Measurements from ENCODE around the gene PJA1. TPM values are rescaled to one million over a fixed set of nuclear protein-coding genes. Genes with fewer than 3 reads are reported as not detected.

The PJA1 gene
- total and polyA plus RNA-seq, 2 experiments from 2014 or later = 49.1 to 57.0 TPM

DNA sequence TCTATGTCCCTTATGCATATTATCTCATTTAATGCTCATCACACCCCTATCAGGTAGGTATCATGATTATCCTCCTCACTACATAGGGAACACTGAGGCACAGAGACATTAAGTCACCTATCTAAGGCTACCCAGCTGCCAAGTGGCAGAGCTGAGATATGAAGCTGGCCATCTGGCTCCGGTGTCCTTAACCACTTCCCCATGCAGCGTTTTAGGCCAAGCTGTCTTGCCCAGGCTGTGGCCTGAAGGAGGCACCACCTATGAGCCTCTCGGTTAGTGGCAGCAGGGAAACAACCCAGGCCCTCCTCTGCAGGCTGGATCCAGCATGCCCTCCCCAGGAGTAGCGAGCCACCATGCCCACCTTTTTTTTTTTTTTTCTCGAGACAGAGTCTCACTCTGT is 16.3 kb downstream of the PJA1 start:
- Histone ChIP-seq H3K4me1 (ENCODE audit: insufficient read depth) (no peaks in the 10 kb centered on the region), H2AFZ (no peak overlapping the region), H3K27me3 (no peaks in the 10 kb centered on the region), H3K36me3 (replicated peaks; ENCODE audit: insufficient read depth, low read depth) (no peaks in the 10 kb centered on the region), H3K27ac (no peak overlapping the region), H4K20me1 (ENCODE audit: insufficient read depth, poor library complexity, severe bottlenecking) (no peaks in the 10 kb centered on the region), H3K4me3 (no peak overlapping the region), H3K9me3 (ENCODE audit: low read depth) (no peaks in the 10 kb centered on the region), H3K9me2 (replicated peaks; ENCODE audit: insufficient read depth) (no peaks in the 10 kb centered on the region), H3K4me2 (no peak overlapping the region), H3K79me2 (no peaks in the 10 kb centered on the region)
- 80% methylated on average over 5 of the region's 5 CpGs for WGBS (ENCODE audit: low lambda C conversion rate, missing lambda C conversion rate)
- no peak for DNase-seq (ENCODE audit: low spot score)
- TF ChIP-seq EZH2phosphoT487 (IDR thresholded peaks at IDR 0.05; ENCODE audit: low read depth, severe bottlenecking, unreplicated experiment) (no peak), EZH2 (IDR thresholded peaks at IDR 0.05; ENCODE audit: borderline replicate concordance) (no peak)
- TF ChIP-seq, protein P1, sequence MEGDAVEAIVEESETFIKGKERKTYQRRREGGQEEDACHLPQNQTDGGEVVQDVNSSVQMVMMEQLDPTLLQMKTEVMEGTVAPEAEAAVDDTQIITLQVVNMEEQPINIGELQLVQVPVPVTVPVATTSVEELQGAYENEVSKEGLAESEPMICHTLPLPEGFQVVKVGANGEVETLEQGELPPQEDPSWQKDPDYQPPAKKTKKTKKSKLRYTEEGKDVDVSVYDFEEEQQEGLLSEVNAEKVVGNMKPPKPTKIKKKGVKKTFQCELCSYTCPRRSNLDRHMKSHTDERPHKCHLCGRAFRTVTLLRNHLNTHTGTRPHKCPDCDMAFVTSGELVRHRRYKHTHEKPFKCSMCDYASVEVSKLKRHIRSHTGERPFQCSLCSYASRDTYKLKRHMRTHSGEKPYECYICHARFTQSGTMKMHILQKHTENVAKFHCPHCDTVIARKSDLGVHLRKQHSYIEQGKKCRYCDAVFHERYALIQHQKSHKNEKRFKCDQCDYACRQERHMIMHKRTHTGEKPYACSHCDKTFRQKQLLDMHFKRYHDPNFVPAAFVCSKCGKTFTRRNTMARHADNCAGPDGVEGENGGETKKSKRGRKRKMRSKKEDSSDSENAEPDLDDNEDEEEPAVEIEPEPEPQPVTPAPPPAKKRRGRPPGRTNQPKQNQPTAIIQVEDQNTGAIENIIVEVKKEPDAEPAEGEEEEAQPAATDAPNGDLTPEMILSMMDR (IDR thresholded peaks at IDR 0.05; ENCODE audit: poor library complexity) = no peak

DNA sequence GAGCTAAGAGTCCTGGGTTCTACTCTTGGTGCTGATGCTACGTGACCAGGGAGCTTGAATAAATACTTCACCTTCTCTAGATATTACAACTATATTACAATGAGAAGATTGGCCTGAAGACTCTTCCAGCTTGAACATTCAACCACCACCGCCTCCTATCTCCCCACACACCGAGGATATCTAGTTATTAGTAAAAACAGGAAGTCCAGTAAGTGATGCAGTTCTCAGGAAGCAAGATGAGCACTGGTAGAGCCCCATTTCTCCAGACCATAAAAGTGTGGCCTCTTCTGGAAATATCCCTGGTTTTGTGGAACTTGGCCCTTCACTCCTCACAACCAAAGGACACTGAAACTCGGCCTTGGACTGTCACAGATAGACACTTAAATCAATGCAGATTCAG is 18.5 kb downstream of the PJA1 start:
- Histone ChIP-seq H3K27ac (no peak overlapping the region), H3K36me3 (replicated peaks; ENCODE audit: insufficient read depth, low read depth) (no peaks in the 10 kb centered on the region), H3K4me1 (ENCODE audit: insufficient read depth) (peaks cover 8% of the 10 kb centered on the region), H3K27me3 (no peaks in the 10 kb centered on the region), H3K79me2 (no peaks in the 10 kb centered on the region), H3K4me3 (no peak overlapping the region), H3K9me2 (replicated peaks; ENCODE audit: insufficient read depth) (no peaks in the 10 kb centered on the region), H3K4me2 (no peak overlapping the region), H2AFZ (no peak overlapping the region), H4K20me1 (ENCODE audit: insufficient read depth, poor library complexity, severe bottlenecking) (no peaks in the 10 kb centered on the region), H3K9me3 (ENCODE audit: low read depth) (no peaks in the 10 kb centered on the region)
- WGBS (ENCODE audit: low lambda C conversion rate, missing lambda C conversion rate) = 78% methylated on average over 4 of the region's 4 CpGs
- no peak for TF ChIP-seq EZH2phosphoT487 (IDR thresholded peaks at IDR 0.05; ENCODE audit: low read depth, severe bottlenecking, unreplicated experiment)
- TF ChIP-seq, protein P1 (IDR thresholded peaks at IDR 0.05; ENCODE audit: poor library complexity) = no peak
- no peak for TF ChIP-seq EZH2 (IDR thresholded peaks at IDR 0.05; ENCODE audit: borderline replicate concordance)
- DNase-seq (ENCODE audit: low spot score) = no peak

DNA sequence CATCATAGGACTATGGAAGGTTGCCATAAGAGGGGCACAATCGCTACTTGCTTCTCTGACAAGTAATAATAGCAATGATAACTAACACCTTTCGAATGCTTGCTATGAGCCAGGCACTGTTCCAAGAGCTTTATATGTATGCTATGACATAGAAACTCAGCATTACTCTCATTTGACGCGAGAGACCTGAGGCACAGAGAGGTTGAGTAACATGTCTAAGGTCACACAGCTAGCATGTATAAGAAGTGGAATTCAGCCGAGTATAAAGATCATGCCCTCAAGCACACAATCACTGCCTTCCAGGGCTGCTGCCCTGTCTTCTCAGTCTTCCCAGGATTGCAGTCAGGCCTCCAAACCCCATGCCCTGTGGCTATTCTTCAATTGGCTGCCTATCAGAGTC is 19.5 kb downstream of the PJA1 start:
- H3K9me3 ChIP-seq (ENCODE audit: low read depth) = no peaks in the 10 kb centered on the region
- H3K27me3 ChIP-seq = no peaks in the 10 kb centered on the region
- TF ChIP-seq EZH2phosphoT487 (IDR thresholded peaks at IDR 0.05; ENCODE audit: low read depth, severe bottlenecking, unreplicated experiment) (no peak), EZH2 (IDR thresholded peaks at IDR 0.05; ENCODE audit: borderline replicate concordance) (no peak)
- TF ChIP-seq, protein P1 (IDR thresholded peaks at IDR 0.05; ENCODE audit: poor library complexity) = no peak
- H3K4me1 ChIP-seq (ENCODE audit: insufficient read depth) = peaks cover 8% of the 10 kb centered on the region
- no peak overlapping the region for H2AFZ ChIP-seq
- H3K4me2 ChIP-seq = no peak overlapping the region
- 71% methylated on average over 5 of the region's 5 CpGs for WGBS (ENCODE audit: low lambda C conversion rate, missing lambda C conversion rate)
- H3K27ac ChIP-seq = no peak overlapping the region
- no peak overlapping the region for H3K4me3 ChIP-seq
- no peaks in the 10 kb centered on the region for H3K9me2 ChIP-seq (replicated peaks; ENCODE audit: insufficient read depth)
- H4K20me1 ChIP-seq (ENCODE audit: insufficient read depth, poor library complexity, severe bottlenecking) = no peaks in the 10 kb centered on the region
- DNase-seq (ENCODE audit: low spot score) = no peak
- no peaks in the 10 kb centered on the region for H3K79me2 ChIP-seq
- H3K36me3 ChIP-seq (replicated peaks; ENCODE audit: insufficient read depth, low read depth) = no peaks in the 10 kb centered on the region
